ENCODE measurements around the gene REEP3. TPM values are rescaled to one million over a fixed set of nuclear protein-coding genes. Genes with fewer than 3 reads are reported as not detected.

Gene REEP3
- total RNA-seq, 1 experiment from 2014 or later = 39.6 TPM

DNA sequence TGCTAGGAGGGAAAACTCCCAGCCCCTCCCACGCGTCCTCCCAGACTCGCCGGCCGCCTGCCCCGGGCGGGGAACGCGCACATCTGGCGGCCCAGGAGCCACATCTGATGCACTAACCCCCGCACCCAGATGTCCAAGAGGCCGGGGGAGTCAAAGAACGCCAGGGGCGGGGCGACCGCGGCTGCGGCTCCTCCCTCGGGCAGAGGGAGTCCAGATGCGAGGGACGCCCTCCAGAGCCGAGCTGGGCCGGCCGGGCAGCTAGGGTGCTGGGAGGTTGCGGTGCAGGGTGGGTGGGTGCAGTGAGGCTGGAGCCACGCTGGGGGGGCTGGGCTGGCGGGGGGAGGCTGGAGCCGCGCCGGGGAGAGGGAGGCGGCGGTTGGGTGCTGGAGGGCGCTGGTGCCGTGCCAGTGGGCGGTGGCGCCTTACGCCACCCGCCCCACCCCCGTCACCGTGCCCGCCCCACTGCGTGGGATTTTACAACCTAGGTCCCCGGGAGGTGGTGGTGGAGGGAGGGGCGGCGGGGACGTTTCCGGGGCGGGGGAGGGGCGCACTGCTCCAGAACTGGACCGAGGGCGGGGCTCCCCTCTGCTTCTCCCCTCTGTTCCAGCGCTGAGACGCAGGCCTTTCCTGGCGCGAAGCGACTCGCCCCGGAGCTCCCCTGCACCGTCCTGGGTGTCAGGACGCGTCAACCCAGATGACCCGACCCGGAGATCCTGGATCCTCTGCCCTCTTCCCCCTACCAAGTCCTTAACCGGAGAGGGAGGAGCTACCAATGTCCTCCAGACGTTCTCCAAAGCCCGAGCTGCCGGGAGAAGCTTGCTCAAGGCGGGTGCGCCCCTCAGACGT, 109.1 kb downstream of the REEP3 start:
- BruUV-seq (replicated peaks) = no TSS peak
- Histone ChIP-seq H3K36me3 (ENCODE audit: insufficient read depth, low read length, poor library complexity, severe bottlenecking) (no peaks in the 10 kb centered on the region), H3K27me3 (replicated peaks; ENCODE audit: insufficient read depth, low read depth, low read length, poor library complexity) (no peaks in the 10 kb centered on the region), H3K9me3 (ENCODE audit: low read depth, low read length, poor library complexity, severe bottlenecking) (no peaks in the 10 kb centered on the region), H3K4me3 (ENCODE audit: low read depth, low read length, poor library complexity, severe bottlenecking) (peak overlapping the region; percentile 61), H3K4me1 (ENCODE audit: insufficient read depth, low read length, poor library complexity, severe bottlenecking) (peaks cover 40% of the 10 kb centered on the region), H3K27ac (ENCODE audit: low read depth, low read length, poor library complexity, severe bottlenecking) (peak overlapping the region; percentile 96)
- ChIA-PET POLR2A (ENCODE audit: low non-redundant PET) (interaction anchor here (0.6 kb wide), 2 partner anchors 137 to 216 kb away, joined by 3 to 4 read pairs; no protein-coding TSS in a partner anchor), CTCF (interaction anchor here (0.7 to 2.8 kb wide), 4 partner anchors 83 to 464 kb away, joined by 3 to 14 read pairs (median 5); no protein-coding TSS in a partner anchor)
- peak; percentile 92 for DNase-seq (ENCODE audit: low spot score)
- intact Hi-C loops (cut with micrococcal nuclease; ENCODE audit: unreplicated experiment) = loop anchor here (2.0 to 5.0 kb wide), 3 partner anchors 82 to 166 kb away; partner anchors contain the start of gene JMJD1C
- no peak for TF ChIP-seq EZH2 (IDR thresholded peaks at IDR 0.05; ENCODE audit: borderline replicate concordance, low read depth, low read length, poor library complexity, severe bottlenecking)
- no peak for TF ChIP-seq CTCF (conservative IDR thresholded peaks at IDR 0.05; ENCODE audit: low read depth, low read length)

DNA sequence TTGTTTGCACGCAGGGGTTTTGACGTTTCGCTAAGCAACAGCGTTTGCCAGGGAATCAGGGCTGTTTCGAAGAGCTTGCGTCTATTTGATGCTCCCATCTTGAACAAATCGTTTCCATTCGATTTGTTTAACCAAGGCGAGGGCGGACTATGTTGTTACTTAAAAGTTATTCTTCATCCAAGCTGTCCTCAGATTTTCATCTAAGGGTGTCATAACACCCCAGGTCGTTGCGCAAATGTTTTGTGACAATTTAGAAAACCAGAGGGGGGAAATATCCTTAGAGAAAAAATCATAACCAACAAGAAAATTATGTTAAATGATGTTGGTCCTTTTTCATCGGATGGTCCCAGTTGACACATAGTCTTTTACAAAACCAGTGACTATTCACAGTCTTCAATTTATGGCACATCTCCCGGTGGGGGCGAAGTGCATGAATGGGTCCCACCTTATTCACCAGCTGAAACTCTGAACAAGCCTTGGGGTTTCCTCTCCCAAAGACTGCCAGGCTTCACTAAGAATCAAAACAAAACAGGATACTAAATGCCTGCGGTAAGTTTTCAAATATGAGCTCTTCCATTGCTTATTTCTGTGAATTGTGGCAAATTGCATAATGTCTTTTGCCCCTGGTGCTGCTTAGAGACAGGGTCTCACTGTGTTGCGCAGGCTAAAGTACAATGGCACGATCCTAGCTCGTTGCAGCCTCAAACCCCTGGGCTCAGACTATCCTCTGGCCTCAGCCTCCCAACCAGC, 109.9 kb downstream of the REEP3 start:
- ChIA-PET POLR2A (ENCODE audit: low non-redundant PET) (interaction anchor here (0.6 kb wide), 2 partner anchors 137 to 217 kb away, joined by 3 to 4 read pairs; no protein-coding TSS in a partner anchor), CTCF (interaction anchor here (1.4 to 2.8 kb wide), 2 partner anchors 82 to 465 kb away, joined by 4 to 14 read pairs; no protein-coding TSS in a partner anchor)
- peaks cover 40% of the 10 kb centered on the region for H3K4me1 ChIP-seq (ENCODE audit: insufficient read depth, low read length, poor library complexity, severe bottlenecking)

More for the DNA sequence above, 109.9 kb downstream of the REEP3 start:
- H3K27ac ChIP-seq (ENCODE audit: low read depth, low read length, poor library complexity, severe bottlenecking) = peak overlapping the region; percentile 96
- H3K27me3 ChIP-seq (replicated peaks; ENCODE audit: insufficient read depth, low read depth, low read length, poor library complexity) = no peaks in the 10 kb centered on the region
- no peaks in the 10 kb centered on the region for H3K36me3 ChIP-seq (ENCODE audit: insufficient read depth, low read length, poor library complexity, severe bottlenecking)
- no peak for DNase-seq (ENCODE audit: low spot score)
- TF ChIP-seq EZH2 (IDR thresholded peaks at IDR 0.05; ENCODE audit: borderline replicate concordance, low read depth, low read length, poor library complexity, severe bottlenecking) (no peak), CTCF (conservative IDR thresholded peaks at IDR 0.05; ENCODE audit: low read depth, low read length) (no peak)
- intact Hi-C loops (cut with micrococcal nuclease; ENCODE audit: unreplicated experiment) = loop anchor here (2.0 to 5.0 kb wide), 3 partner anchors 81 to 166 kb away; partner anchors contain the start of gene JMJD1C
- BruUV-seq (replicated peaks) = TSS peak; percentile 62
- H3K4me3 ChIP-seq (ENCODE audit: low read depth, low read length, poor library complexity, severe bottlenecking) = peak overlapping the region; percentile 61
- H3K9me3 ChIP-seq (ENCODE audit: low read depth, low read length, poor library complexity, severe bottlenecking) = no peaks in the 10 kb centered on the region

All from A673 (cell line).